Activated naive CD4-positive, alpha-beta T cell treated with anti-CD3 and anti-CD28 coated beads for 36 hours (primary cell): ENCODE measurements around the gene AFMID. TPM values are rescaled to one million over a fixed set of nuclear protein-coding genes. Genes with fewer than 3 reads are reported as not detected.
"Not testable (repeated sequence)": the region's sequence is repeated elsewhere in the genome, so short reads cannot be mapped to it uniquely, and the experiment has no call there.

Experiments
- CTCF ChIA-PET: fragments of 350-600 bp; sonication (Branson Sonifier 250); formaldehyde crosslinking; loops from one replicate; lab custom pipeline; 2021; ENCODE audit warnings: antibody characterized with exemption; lab: Charles Lee
- DNase-seq: peaks from one replicate; pipeline ENCODE4 v3.0.0-alpha.2; 2020
- H3K27ac Mint-ChIP-seq: one replicate; pipeline ENCODE4 v1.8.0; 2021; ENCODE audit warnings: mild to moderate bottlenecking, mixed read lengths
- H3K27me3 Mint-ChIP-seq: one replicate; pipeline ENCODE4 v1.8.0; 2021; ENCODE audit warnings: low read depth, mixed read lengths
- H3K36me3 Mint-ChIP-seq: one replicate; pipeline ENCODE4 v1.8.0; 2021; ENCODE audit warnings: low read depth, mixed read lengths
- H3K4me1 Mint-ChIP-seq: one replicate; pipeline ENCODE4 v1.8.0; 2021; ENCODE audit warnings: low read depth, mixed read lengths
- H3K4me3 Mint-ChIP-seq: one replicate; pipeline ENCODE4 v1.8.0; 2021; ENCODE audit warnings: mild to moderate bottlenecking, moderate library complexity, mixed read lengths
- H3K9me3 Mint-ChIP-seq: one replicate; pipeline ENCODE4 v1.8.0; 2021; ENCODE audit warnings: mixed read lengths
- intact Hi-C: fragments of 100-400 bp; cut with micrococcal nuclease; formaldehyde crosslinking; loops from one replicate; pipeline ENCODE4 v1.15.1; 2023
- total RNA-seq, 2 experiments: library from RNA; stranded (reverse); gene quantifications; one replicate each; pipeline ENCODE4 v1.2.3, GENCODE V29; 2021

The AFMID gene
- total RNA-seq, 2 experiments from 2014 or later = 13.6 to 13.7 TPM

- H3K27me3 Mint-ChIP-seq = no peaks in the 10 kb centered on the region
- H3K27ac Mint-ChIP-seq = peak overlapping the region; percentile 67
- intact Hi-C loops = loop anchor here (1.0 to 5.0 kb wide), 9 partner anchors 21 to 591 kb away; partner anchors contain the start of gene USP36
- DNase-seq = no peak
- peaks cover 2% of the 10 kb centered on the region for H3K9me3 Mint-ChIP-seq
- no peaks in the 10 kb centered on the region for H3K36me3 Mint-ChIP-seq
- CTCF ChIA-PET = interaction anchor here (0.5 to 3.6 kb wide), 36 partner anchors 10 to 890 kb away, joined by 3 to 30 read pairs (median 4); partner anchors contain the start of gene SOCS3
- peak overlapping the region; percentile 75 for H3K4me3 Mint-ChIP-seq
- peaks cover 41% of the 10 kb centered on the region for H3K4me1 Mint-ChIP-seq
These were observed 64.6 kb downstream of the AFMID start for GRCh38 chr17:78251773-78252103.

GRCh38 chr17:78252111-78252634, 65.0 kb downstream of the AFMID start:
- DNase-seq = peak; percentile 81
- Mint-ChIP-seq H3K27me3 (no peaks in the 10 kb centered on the region), H3K27ac (peak overlapping the region; percentile 60), H3K36me3 (no peaks in the 10 kb centered on the region), H3K9me3 (peaks cover 2% of the 10 kb centered on the region), H3K4me3 (peak overlapping the region; percentile 75), H3K4me1 (peaks cover 43% of the 10 kb centered on the region)
- CTCF ChIA-PET = interaction anchor here (0.6 to 3.6 kb wide), 18 partner anchors 10 to 891 kb away, joined by 3 to 30 read pairs (median 6); partner anchors contain the start of gene SOCS3
- intact Hi-C loops = loop anchor here (5.0 kb wide), 2 partner anchors 485 to 590 kb away; partner anchors contain the start of gene USP36

DNA sequence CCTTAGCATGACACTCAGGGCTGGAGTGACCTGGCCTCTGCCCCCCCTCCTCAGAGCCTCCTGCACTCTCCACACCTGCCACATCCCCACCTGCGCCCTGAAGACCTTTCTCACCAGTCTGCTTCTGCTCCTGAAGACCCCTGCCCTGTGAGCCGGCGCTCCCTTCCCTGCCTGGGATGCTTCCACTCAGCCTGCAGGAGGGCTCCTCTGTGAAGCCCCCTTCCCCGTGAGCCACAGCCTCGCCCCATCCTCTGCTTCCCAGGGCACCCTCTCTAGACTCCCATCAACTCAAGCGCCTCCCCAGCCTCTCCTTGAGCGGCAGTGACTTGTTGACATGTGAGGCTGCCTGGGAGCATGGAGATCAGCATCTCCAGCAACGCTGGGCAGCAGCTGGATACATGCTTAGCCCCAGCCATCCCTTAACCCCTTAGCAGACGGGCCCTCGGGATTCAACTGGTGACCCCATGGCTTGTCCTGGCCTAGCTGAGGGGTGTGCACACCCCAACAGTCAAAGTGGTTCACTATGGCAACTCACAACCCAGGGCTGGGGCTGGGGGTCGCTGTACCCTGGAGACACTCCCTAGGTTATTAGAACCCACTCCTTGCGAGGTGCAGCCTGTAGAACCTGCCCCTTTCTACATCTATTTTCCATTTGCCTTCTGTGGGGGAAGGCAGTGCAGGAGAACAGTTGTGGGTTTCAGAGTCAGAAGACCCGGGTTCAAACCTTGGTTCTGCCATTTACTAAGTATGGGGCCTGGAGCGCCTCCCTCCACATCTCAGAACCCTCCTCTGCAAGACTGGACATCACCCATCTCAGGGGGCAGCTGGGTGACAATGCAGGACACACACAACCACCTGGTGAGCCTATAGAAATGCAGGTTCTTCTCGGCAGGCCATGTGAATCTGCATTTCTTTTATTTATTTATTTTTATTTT, 65.8 kb downstream of the AFMID start:
- H3K27me3 Mint-ChIP-seq = no peaks in the 10 kb centered on the region
- peak overlapping the region; percentile 77 for H3K27ac Mint-ChIP-seq
- CTCF ChIA-PET = interaction anchor here (0.8 to 1.9 kb wide), 3 partner anchors 163 to 168 kb away, joined by 3 to 6 read pairs (median 5); no protein-coding TSS in a partner anchor
- H3K4me1 Mint-ChIP-seq = peaks cover 51% of the 10 kb centered on the region
- DNase-seq = peak; percentile 33
- no peaks in the 10 kb centered on the region for H3K36me3 Mint-ChIP-seq
- peaks cover 2% of the 10 kb centered on the region for H3K9me3 Mint-ChIP-seq
- H3K4me3 Mint-ChIP-seq = peak overlapping the region; percentile 75
- intact Hi-C loops = loop anchor here (5.0 kb wide), 2 partner anchors 484 to 589 kb away; partner anchors contain the start of gene USP36

GRCh38 chr17:78253636-78253945, 66.4 kb downstream of the AFMID start:
- H3K27ac Mint-ChIP-seq = peak overlapping the region; percentile 75
- H3K9me3 Mint-ChIP-seq, H3K36me3 Mint-ChIP-seq, DNase-seq, H3K27me3 Mint-ChIP-seq: not testable (repeated sequence)
- peak overlapping the region; percentile 75 for H3K4me3 Mint-ChIP-seq
- CTCF ChIA-PET = interaction anchor here (0.8 kb wide), 1 partner anchor 169 kb away, joined by 3 read pairs; no protein-coding TSS in a partner anchor
- intact Hi-C loops = loop anchor here (5.0 kb wide), 2 partner anchors 484 to 589 kb away; partner anchors contain the start of gene USP36
- H3K4me1 Mint-ChIP-seq = peaks cover 54% of the 10 kb centered on the region

DNA sequence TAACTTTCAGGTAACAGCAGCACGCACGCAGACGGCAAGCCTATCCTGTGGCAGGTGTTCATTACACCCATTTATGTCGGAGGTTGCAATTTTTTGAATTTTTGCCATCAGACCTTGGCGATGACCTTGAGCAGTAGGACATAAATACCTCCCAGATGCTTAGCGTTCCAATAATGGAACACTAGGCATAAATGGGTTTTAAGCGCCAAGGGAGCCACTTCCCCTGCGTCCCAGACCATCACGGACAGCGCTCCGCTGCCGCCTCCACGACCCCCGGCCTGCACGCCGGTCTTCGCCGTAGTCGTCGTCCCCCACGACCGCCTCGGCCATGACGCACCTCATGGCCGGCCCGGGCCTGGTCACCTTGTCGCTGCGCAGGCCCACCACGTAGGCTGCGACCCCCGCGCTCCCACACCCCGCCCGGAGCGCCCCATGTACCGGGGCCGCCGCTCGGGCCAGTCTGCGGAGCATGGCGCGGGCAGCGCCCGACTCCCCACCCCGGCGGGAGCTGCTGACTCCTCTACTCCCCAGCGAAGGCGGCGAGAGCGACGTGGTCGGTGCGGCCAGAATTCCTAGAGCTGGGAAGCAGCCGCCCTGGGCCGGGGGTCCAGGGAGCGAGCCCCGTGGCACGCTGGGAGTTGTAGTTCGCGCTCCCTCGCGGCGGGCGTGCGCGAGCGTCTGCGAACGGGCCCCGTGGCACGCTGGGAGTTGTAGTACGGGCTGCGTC, 66.9 kb downstream of the AFMID start:
- intact Hi-C loops = loop anchor here (2.0 to 5.0 kb wide), 3 partner anchors 39 to 588 kb away; partner anchors contain the start of genes BIRC5 and USP36
- CTCF ChIA-PET = interaction anchor here (0.5 to 1.0 kb wide), 3 partner anchors 22 to 282 kb away, joined by 3 to 7 read pairs (median 4); no protein-coding TSS in a partner anchor

GRCh38 chr17:78255029-78255656, 68.0 kb downstream of the AFMID start:
- Mint-ChIP-seq H3K4me1 (peaks cover 61% of the 10 kb centered on the region), H3K27ac (no peak overlapping the region), H3K36me3 (peaks cover 5% of the 10 kb centered on the region), H3K27me3 (no peaks in the 10 kb centered on the region), H3K9me3 (peaks cover 2% of the 10 kb centered on the region), H3K4me3 (peak overlapping the region; percentile 33)
- CTCF ChIA-PET = interaction anchor here (0.5 to 1.2 kb wide), 8 partner anchors 21 to 557 kb away, joined by 3 to 7 read pairs (median 4); no protein-coding TSS in a partner anchor
- no peak for DNase-seq
- intact Hi-C loops = loop anchor here (2.0 kb wide), 1 partner anchor 40 kb away; the partner anchor contains the start of gene BIRC5

More for the DNA sequence above, 66.9 kb downstream of the AFMID start:
- peak; percentile 88 for DNase-seq
- peaks cover 54% of the 10 kb centered on the region for H3K4me1 Mint-ChIP-seq
- H3K36me3 Mint-ChIP-seq = no peaks in the 10 kb centered on the region
- peak overlapping the region; percentile 75 for H3K27ac Mint-ChIP-seq
- H3K27me3 Mint-ChIP-seq = no peaks in the 10 kb centered on the region
- peaks cover 2% of the 10 kb centered on the region for H3K9me3 Mint-ChIP-seq
- H3K4me3 Mint-ChIP-seq = peak overlapping the region; percentile 75

- no peak for DNase-seq
- peaks cover 2% of the 10 kb centered on the region for H3K9me3 Mint-ChIP-seq
- H3K27me3 Mint-ChIP-seq = no peaks in the 10 kb centered on the region
- peaks cover 8% of the 10 kb centered on the region for H3K36me3 Mint-ChIP-seq
- peak overlapping the region; percentile 46 for H3K27ac Mint-ChIP-seq
- H3K4me3 Mint-ChIP-seq = no peak overlapping the region
- intact Hi-C loops = loop anchor here (2.0 kb wide), 1 partner anchor 41 kb away; the partner anchor contains the start of gene BIRC5
- H3K4me1 Mint-ChIP-seq = peaks cover 62% of the 10 kb centered on the region
- CTCF ChIA-PET = interaction anchor here (0.6 to 1.0 kb wide), 4 partner anchors 26 to 167 kb away, joined by 3 to 4 read pairs (median 3); no protein-coding TSS in a partner anchor
These were observed 69.0 kb downstream of the AFMID start for GRCh38 chr17:78255953-78256706.

DNA sequence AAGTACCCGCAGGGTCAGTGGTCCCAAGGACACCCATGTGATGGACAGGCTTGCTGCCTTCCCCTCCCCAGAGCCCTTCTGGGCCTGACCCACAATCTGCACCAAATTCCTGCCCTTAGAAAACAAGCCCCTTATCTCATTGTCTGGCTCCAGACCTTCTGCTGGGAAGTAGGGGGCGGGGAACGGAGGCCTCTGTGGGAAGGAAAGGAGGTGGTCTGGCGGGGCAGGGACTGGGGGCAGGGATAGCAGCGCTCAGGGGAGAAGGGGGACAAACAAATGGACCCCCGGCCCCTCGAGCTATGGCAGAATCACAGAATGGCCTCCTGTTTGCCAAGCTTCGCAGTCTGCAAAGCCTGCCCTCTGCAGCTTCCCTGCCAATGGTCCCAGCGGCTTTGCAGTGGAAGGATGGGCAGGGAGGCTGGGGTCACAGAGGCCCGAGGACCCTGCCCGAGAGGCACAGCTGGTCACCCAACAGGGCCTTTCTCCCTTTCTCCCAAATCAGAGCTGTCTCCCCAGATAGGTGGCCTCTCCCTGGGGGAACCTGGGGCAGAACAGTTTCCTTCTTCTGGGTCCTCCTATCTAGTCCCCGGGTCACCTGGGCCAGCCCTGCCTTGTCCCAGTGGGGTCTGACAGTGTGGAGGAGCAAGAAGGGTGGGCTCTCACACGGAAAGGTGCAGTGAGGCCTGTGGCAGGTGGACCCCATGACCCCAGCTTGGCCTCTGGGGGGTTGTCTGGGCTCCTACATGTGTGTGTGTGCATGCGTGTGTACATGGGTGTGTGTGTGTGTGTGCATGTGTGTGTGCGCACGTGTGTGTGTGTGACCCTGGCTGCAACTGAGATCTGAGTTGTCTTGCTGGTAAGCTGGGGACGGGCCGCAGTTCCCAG, 69.8 kb downstream of the AFMID start:
- H3K4me1 Mint-ChIP-seq = peaks cover 59% of the 10 kb centered on the region

More for the DNA sequence above, 69.8 kb downstream of the AFMID start:
- Mint-ChIP-seq H3K27ac (peak overlapping the region; percentile 41), H3K9me3 (peaks cover 2% of the 10 kb centered on the region), H3K27me3 (no peaks in the 10 kb centered on the region), H3K36me3 (peaks cover 8% of the 10 kb centered on the region), H3K4me3 (no peak overlapping the region)
- CTCF ChIA-PET = interaction anchor here (0.6 to 0.8 kb wide), 3 partner anchors 57 to 104 kb away, joined by 3 read pairs; no protein-coding TSS in a partner anchor
- DNase-seq = no peak
- intact Hi-C loops = loop anchor here (1.0 kb wide), 1 partner anchor 103 kb away; the partner anchor contains the start of gene SOCS3
